RWPE2 (cell line): ENCODE measurements around the gene PHACTR1.

Source experiments
- ATAC-seq: fragments of 200-7000 bp; cut with Tn5 transposase; 3 replicates; pipeline ENCODE4 v1.9.1; 2021; ENCODE audit warnings: low read depth
- DNase-seq: peaks from one replicate; pipeline ENCODE4 v3.0.0-alpha.2; 2020; ENCODE audit warnings: low spot score
- H3K27ac ChIP-seq: fragments of 450-650 bp; 2 replicates; pipeline ENCODE4 v1.5.1; 2017; ENCODE audit warnings: mild to moderate bottlenecking; ENCODE audit not compliant: poor library complexity, severe bottlenecking
- H3K27me3 ChIP-seq: fragments of 250-450 bp; sonication (Bioruptor Pico); 2 replicates; pipeline ENCODE4 v1.5.1; 2021; ENCODE audit warnings: mild to moderate bottlenecking, moderate library complexity; ENCODE audit not compliant: insufficient read depth, poor library complexity, severe bottlenecking
- H3K36me3 ChIP-seq: fragments of 250-450 bp; sonication (Bioruptor Pico); 2 replicates; pipeline ENCODE4 v1.5.1; 2020; ENCODE audit warnings: low read depth, mild to moderate bottlenecking, moderate library complexity
- H3K4me1 ChIP-seq: fragments of 250-450 bp; sonication (Bioruptor Pico); 2 replicates; pipeline ENCODE4 v1.5.1; 2021; ENCODE audit warnings: mild to moderate bottlenecking, moderate library complexity; ENCODE audit not compliant: insufficient read depth, poor library complexity, severe bottlenecking
- H3K4me3 ChIP-seq: fragments of 250-450 bp; sonication (Bioruptor Pico); 2 replicates; pipeline ENCODE4 v1.5.1; 2021; ENCODE audit warnings: mild to moderate bottlenecking, moderate library complexity; ENCODE audit not compliant: severe bottlenecking
- H3K9me3 ChIP-seq: fragments of 250-450 bp; sonication (Bioruptor Pico); 2 replicates; pipeline ENCODE4 v1.5.1; 2021; ENCODE audit warnings: mild to moderate bottlenecking, moderate library complexity; ENCODE audit not compliant: severe bottlenecking
- CTCF ChIP-seq: fragments of 450-650 bp; IDR thresholded peaks from one replicate; pipeline ENCODE4 v1.5.1; 2017; ENCODE audit warnings: mild to moderate bottlenecking, moderate library complexity; ENCODE audit not compliant: poor library complexity, severe bottlenecking

The PHACTR1 gene

GRCh38 chr6:12869816-12870432 lies 153.4 kb downstream of the PHACTR1 start:
- DNase-seq: no peak
- no peak overlapping the region for H3K27ac ChIP-seq
- no peaks in the 10 kb centered on the region for H3K36me3 ChIP-seq
- ATAC-seq: no peak
- H3K4me3 ChIP-seq: no peak overlapping the region
- no peaks in the 10 kb centered on the region for H3K9me3 ChIP-seq
- no peak for TF ChIP-seq CTCF
- no peaks in the 10 kb centered on the region for H3K4me1 ChIP-seq
- peaks cover 4% of the 10 kb centered on the region for H3K27me3 ChIP-seq

GRCh38 chr6:12873691-12874090 lies 157.1 kb downstream of the PHACTR1 start:
- ATAC-seq: no peak
- no peak for TF ChIP-seq CTCF
- DNase-seq: no peak
- no peaks in the 10 kb centered on the region for H3K4me1 ChIP-seq
- H3K36me3 ChIP-seq: no peaks in the 10 kb centered on the region
- H3K9me3 ChIP-seq: no peaks in the 10 kb centered on the region
- peaks cover 4% of the 10 kb centered on the region for H3K27me3 ChIP-seq
- H3K4me3 ChIP-seq: no peak overlapping the region
- no peak overlapping the region for H3K27ac ChIP-seq

GRCh38 chr6:12875051-12875450 lies 158.5 kb downstream of the PHACTR1 start:
- Histone ChIP-seq H3K4me1 (no peaks in the 10 kb centered on the region), H3K36me3 (no peaks in the 10 kb centered on the region), H3K4me3 (no peak overlapping the region), H3K27ac (no peak overlapping the region), H3K9me3 (no peaks in the 10 kb centered on the region), H3K27me3 (peaks cover 4% of the 10 kb centered on the region)
- no peak for TF ChIP-seq CTCF
- DNase-seq (no peak), ATAC-seq (no peak)

- DNase-seq: no peak
- Histone ChIP-seq H3K4me3 (no peak overlapping the region), H3K27me3 (no peaks in the 10 kb centered on the region), H3K9me3 (no peaks in the 10 kb centered on the region), H3K27ac (no peak overlapping the region), H3K36me3 (no peaks in the 10 kb centered on the region), H3K4me1 (no peaks in the 10 kb centered on the region)
- ATAC-seq: no peak
- no peak for TF ChIP-seq CTCF
These were observed 162.2 kb downstream of the PHACTR1 start for GRCh38 chr6:12878741-12879140.

GRCh38 chr6:12882761-12883290 lies 166.3 kb downstream of the PHACTR1 start:
- Histone ChIP-seq H3K4me1 (no peaks in the 10 kb centered on the region), H3K36me3 (no peaks in the 10 kb centered on the region), H3K9me3 (no peaks in the 10 kb centered on the region), H3K4me3 (no peak overlapping the region), H3K27ac (no peak overlapping the region), H3K27me3 (no peaks in the 10 kb centered on the region)
- TF ChIP-seq CTCF: no peak
- ATAC-seq (no peak), DNase-seq (no peak)
